SK-N-SH (cell line): Measurements from ENCODE around the gene HDAC4. TPM values are rescaled to one million over a fixed set of nuclear protein-coding genes. Genes with fewer than 3 reads are reported as not detected.

Experiments used
- CTCF ChIA-PET: fragments of 300-600, 350-600 bp; formaldehyde crosslinking; extraction: SDS; loops from one replicate; lab custom pipeline; 2021; lab: Yijun Ruan, JAX
- POLR2A ChIA-PET: fragments of 350-600 bp; sonication (Branson Sonifier 250); formaldehyde crosslinking; extraction: SDS; loops from one replicate; lab custom pipeline; 2020; ENCODE audit warnings: antibody characterized with exemption, inconsistent platforms; lab: Yijun Ruan, JAX
- DNase-seq: peaks from one replicate; pipeline ENCODE4 v3.0.0; 2012
- H2AFZ ChIP-seq: fragments of 200-600 bp; sonication (generic); 2 replicates; pipeline ENCODE4 v1.8.1; 2016; ENCODE audit warnings: antibody characterized with exemption, mild to moderate bottlenecking, low read depth
- H3F3A ChIP-seq: fragments of 200-600 bp; sonication (generic); replicated peaks from 2 replicates; pipeline ENCODE3; 2016; ENCODE audit warnings: antibody characterized with exemption, mild to moderate bottlenecking; ENCODE audit not compliant: insufficient read depth
- H3K27ac ChIP-seq, 2 experiments: fragments of 200-500 bp in 1 of 2; fragments of 200-600 bp in 1 of 2; sonication (Bioruptor generic) in 1 of 2; sonication (generic), shearing (Covaris generic) in 1 of 2; 2 replicates each; pipeline versions ENCODE4 v1.5.1 to v1.6.1; 2014 to 2016; ENCODE audit warnings: low read depth in 2 of 2, inconsistent platforms in 1 of 2, low read length in 1 of 2, mild to moderate bottlenecking in 1 of 2, mixed read lengths in 1 of 2
- H3K27me3 ChIP-seq: fragments of 200-600 bp; sonication (generic), shearing (Covaris generic); 2 replicates; pipeline ENCODE4 v1.6.1; 2016; ENCODE audit warnings: mixed run types; ENCODE audit not compliant: insufficient read depth
- H3K36me3 ChIP-seq, 2 experiments: fragments of 200-500 bp in 1 of 2; fragments of 200-600 bp in 1 of 2; sonication (Bioruptor generic) in 1 of 2; sonication (generic) in 1 of 2; replicated peaks in 1 of 2; 2 replicates each; pipeline versions ENCODE3 to v1.5.1; 2014 to 2016; ENCODE audit warnings: low read length in 1 of 2, mild to moderate bottlenecking in 1 of 2; ENCODE audit not compliant: insufficient read depth in 2 of 2, control insufficient read depth in 1 of 2
- H3K4me1 ChIP-seq, 2 experiments: fragments of 200-500 bp in 1 of 2; fragments of 200-600 bp in 1 of 2; sonication (Bioruptor generic) in 1 of 2; sonication (generic), shearing (Covaris generic) in 1 of 2; 2 replicates each; pipeline versions ENCODE4 v1.5.1 to v1.6.1; 2014 to 2016; ENCODE audit warnings: low read depth in 1 of 2, low read length in 1 of 2, mixed run types in 1 of 2; ENCODE audit not compliant: insufficient read depth in 2 of 2, control insufficient read depth in 1 of 2
- H3K4me2 ChIP-seq: fragments of 200-600 bp; sonication (generic), shearing (Covaris generic); 2 replicates; pipeline ENCODE4 v1.6.1; 2017; ENCODE audit warnings: mixed run types
- H3K4me3 ChIP-seq, 2 experiments: fragments of 200-500 bp in 1 of 2; fragments of 200-600 bp in 1 of 2; sonication (Bioruptor generic) in 1 of 2; sonication (generic), shearing (Covaris generic) in 1 of 2; 2 replicates each; pipeline versions ENCODE4 v1.5.1 to v1.8.1; 2014 to 2016; ENCODE audit warnings: low read depth in 2 of 2, inconsistent platforms in 1 of 2, low read length in 1 of 2, mild to moderate bottlenecking in 1 of 2, mixed read lengths in 1 of 2, moderate library complexity in 1 of 2
- H3K79me2 ChIP-seq: fragments of 200-600 bp; sonication (generic); 2 replicates; pipeline ENCODE4 v1.8.1; 2017; ENCODE audit warnings: mild to moderate bottlenecking; ENCODE audit not compliant: insufficient read depth
- H3K9ac ChIP-seq: fragments of 200-600 bp; sonication (generic); 2 replicates; pipeline ENCODE4 v1.6.1; 2017; ENCODE audit warnings: mixed run types
- H3K9me2 ChIP-seq: fragments of 200-600 bp; sonication (generic); 2 replicates; pipeline ENCODE4 v1.6.1; 2017; ENCODE audit warnings: mixed run types
- H3K9me3 ChIP-seq: fragments of 200-600 bp; sonication (generic); 2 replicates; pipeline ENCODE4 v1.6.1; 2017; ENCODE audit warnings: mixed run types, mild to moderate bottlenecking, moderate library complexity
- H4K20me1 ChIP-seq: fragments of 200-600 bp; sonication (generic); 2 replicates; pipeline ENCODE4 v1.6.1; 2017; ENCODE audit warnings: mild to moderate bottlenecking, mixed run types; ENCODE audit not compliant: insufficient read depth
- CTCF ChIP-seq: fragments of 200-600 bp; sonication (generic); IDR thresholded peaks from 2 replicates; pipeline ENCODE4 v1.6.1; 2017; ENCODE audit warnings: antibody characterized with exemption, mild to moderate bottlenecking, moderate library complexity
- FOXJ3 ChIP-seq: sonication (generic); formaldehyde crosslinking; IDR thresholded peaks from 2 replicates; pipeline ENCODE4 v1.5.1; 2020; ENCODE audit warnings: mild to moderate bottlenecking, missing genetic modification reagents
- IRF3 ChIP-seq: fragments of 150-350 bp; IDR thresholded peaks from 2 replicates; pipeline ENCODE4 v1.6.1; 2016; ENCODE audit warnings: mild to moderate bottlenecking, low read depth, low read length
- JUND ChIP-seq: IDR thresholded peaks from 2 replicates; pipeline ENCODE4 v1.4.0; 2012
- RCOR1 ChIP-seq: fragments of 150-350 bp; IDR thresholded peaks from 2 replicates; pipeline ENCODE4 v1.6.1; 2017; ENCODE audit warnings: antibody characterized with exemption, low read length
- RFX5 ChIP-seq: IDR thresholded peaks from 2 replicates; pipeline ENCODE4 v1.6.1; 2012; ENCODE audit warnings: mild to moderate bottlenecking, improper control_type of control experiment, low read length
- WGBS: methylation state at CpG from one replicate; pipeline ENCODE4 v1.1.6; 2017; ENCODE audit warnings: low lambda C conversion rate; 5-methylcytosine and 5-hydroxymethylcytosine counted together
- polyA plus RNA-seq, 3 experiments: library from polyadenylated mRNA; depleted of rRNA; stranded (reverse); fragments of >200 nt; gene quantifications; 2 replicates each; pipeline ENCODE4 v1.2.3, GENCODE V29; 2012

Gene HDAC4
- polyA plus RNA-seq, 1 of the 3 experiments (the other 2 are of a cell fraction), result 5.5 TPM

- Histone ChIP-seq H3K4me3 (no peak overlapping the region), H3K9me3 (no peaks in the 10 kb centered on the region), H3K4me1 (peaks cover 0 to 44% of the 10 kb centered on the region in 2 experiments; a peak in 1 of 4 replicates), H3K79me2 (no peaks in the 10 kb centered on the region; the same call in 1 of the 2 replicates), H3K9me2 (no peaks in the 10 kb centered on the region), H4K20me1 (no peaks in the 10 kb centered on the region), H3K9ac (no peak overlapping the region), H2AFZ (no peak overlapping the region), H3K27ac (no peak overlapping the region), H3F3A (no peaks in the 10 kb centered on the region), H3K4me2 (no peak overlapping the region), H3K27me3 (no peaks in the 10 kb centered on the region), H3K36me3 (no peaks in the 10 kb centered on the region)
- TF ChIP-seq CTCF (no peak), JUND (no peak)
- POLR2A ChIA-PET, result no interaction called here
- no peak for DNase-seq
- WGBS, result 90% methylated on average over 6 of the region's 6 CpGs
- CTCF ChIA-PET, result no interaction called here
Observed at GRCh38 chr2:239232195-239232578, 168.6 kb downstream of the HDAC4 start.

DNA sequence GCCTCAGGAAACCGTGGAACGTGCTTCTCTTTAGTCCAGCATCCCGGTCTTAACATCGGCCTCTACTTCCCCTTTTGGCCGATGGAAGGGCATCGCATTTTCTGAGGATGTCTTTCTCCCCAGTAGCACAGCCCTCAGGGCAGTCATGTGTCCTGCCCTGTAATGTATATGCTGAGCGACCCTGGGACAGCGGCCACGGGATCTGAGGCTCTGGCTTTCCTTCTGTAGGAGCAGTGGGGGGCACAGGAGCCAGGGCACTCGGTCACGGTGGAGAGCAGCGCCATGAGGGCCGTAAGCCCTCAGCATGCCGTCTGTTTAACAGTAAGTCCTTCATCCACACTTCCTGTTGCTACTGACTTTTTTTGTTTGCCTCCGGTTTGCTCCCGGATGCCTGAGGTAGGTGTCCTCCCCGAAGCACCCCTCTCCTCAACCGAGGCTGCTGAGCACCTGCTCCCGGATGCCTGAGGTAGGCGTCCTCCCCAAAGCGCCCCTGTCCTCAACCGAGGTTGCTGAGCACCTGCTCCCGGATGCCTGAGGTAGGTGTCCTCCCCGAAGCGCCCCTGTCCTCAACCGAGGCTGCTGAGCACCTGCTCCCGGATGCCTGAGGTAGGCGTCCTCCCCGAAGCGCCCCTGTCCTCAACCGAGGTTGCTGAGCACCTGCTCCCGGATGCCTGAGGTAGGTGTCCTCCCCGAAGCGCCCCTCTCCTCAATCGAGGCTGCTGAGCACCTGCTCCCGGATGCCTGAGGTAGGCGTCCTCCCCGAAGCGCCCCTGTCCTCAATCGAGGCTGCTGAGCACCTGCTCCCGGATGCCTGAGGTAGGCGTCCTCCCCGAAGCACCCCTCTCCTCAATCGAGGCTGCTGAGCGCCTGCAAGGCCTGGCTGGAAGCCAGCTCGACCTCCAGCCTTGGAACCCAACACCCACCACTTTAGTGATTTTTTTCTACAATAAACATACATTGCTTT lies 169.3 kb downstream of the HDAC4 start:
- POLR2A ChIA-PET, result no interaction called here
- no peak for DNase-seq
- Histone ChIP-seq H2AFZ (no peak overlapping the region), H4K20me1 (no peaks in the 10 kb centered on the region), H3K79me2 (no peaks in the 10 kb centered on the region; the same call in 1 of the 2 replicates), H3K9ac (no peak overlapping the region), H3K9me2 (no peaks in the 10 kb centered on the region), H3F3A (no peaks in the 10 kb centered on the region), H3K36me3 (no peaks in the 10 kb centered on the region), H3K27ac (no peak overlapping the region; a peak in 1 of 4 replicates), H3K4me2 (no peak overlapping the region), H3K4me3 (no peak overlapping the region), H3K4me1 (peaks cover 0 to 47% of the 10 kb centered on the region in 2 experiments; a peak in 2 of 4 replicates), H3K27me3 (no peaks in the 10 kb centered on the region), H3K9me3 (no peaks in the 10 kb centered on the region)
- 89% methylated on average over 30 of the region's 46 CpGs for WGBS
- TF ChIP-seq RCOR1, result no peak
- TF ChIP-seq IRF3, result no peak
- no peak for TF ChIP-seq RFX5
- TF ChIP-seq FOXJ3 (CRISPR knock-in tag), result no peak
- CTCF ChIA-PET, result no interaction called here
